Spleen (tissue), 3 donors: ENCODE data around the gene DMRTA1.

Source experiments
- POLR2A ChIP-seq, 3 donors: fragments of 450-650 bp; IDR thresholded peaks; one replicate each; pipeline ENCODE4 v1.5.1; 2017; ENCODE audit warnings: antibody characterized with exemption in 3 of 3, mild to moderate bottlenecking in 1 of 3
- POLR2AphosphoS5 ChIP-seq, 3 donors: sonication (generic); formaldehyde crosslinking; IDR thresholded peaks; one replicate each; pipeline ENCODE4 v1.5.1; 2017; ENCODE audit warnings: antibody characterized with exemption in 3 of 3

DNA sequence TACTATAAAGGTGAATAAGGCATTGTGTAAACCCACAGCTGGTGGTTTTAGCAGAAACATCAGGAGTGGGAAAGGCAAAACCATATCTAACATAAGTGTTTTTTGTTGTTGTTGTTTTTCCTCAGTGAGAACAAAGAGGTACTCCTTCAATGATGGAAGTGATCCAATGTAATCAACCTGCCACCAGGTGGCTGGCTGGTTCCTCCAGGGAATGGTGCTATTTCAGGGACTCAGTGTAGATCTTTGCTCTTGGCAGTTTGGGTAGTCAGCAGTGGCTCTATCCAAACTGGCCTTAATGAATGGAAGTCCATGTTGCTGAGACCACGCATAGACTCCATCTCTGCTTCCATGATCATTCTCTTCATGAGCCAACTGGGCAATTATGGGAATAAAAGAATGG lies 10.8 kb downstream of the DMRTA1 start:
- TF ChIP-seq POLR2AphosphoS5 (IDR thresholded peaks at IDR 0.05), result no peak
- no peak for TF ChIP-seq POLR2A (IDR thresholded peaks at IDR 0.05)
